Naive thymus-derived CD4-positive, alpha-beta T cell (primary cell): ENCODE measurements around the gene KRTAP3-3. TPM values are rescaled to one million over a fixed set of nuclear protein-coding genes. Genes with fewer than 3 reads are reported as not detected.

Experiments used
- ATAC-seq: fragments of 150-1000 bp; cut with Tn5 transposase; 2 replicates; pipeline ENCODE4 v1.10.0; 2021; ENCODE audit warnings: mild to moderate bottlenecking, moderate library complexity
- CTCF ChIA-PET: fragments of 350-600 bp; sonication (Branson Sonifier 250); formaldehyde crosslinking; loops from one replicate; lab custom pipeline; 2021; ENCODE audit warnings: antibody characterized with exemption; lab: Charles Lee
- POLR2A ChIA-PET: fragments of 350-600 bp; sonication (Branson Sonifier 250); formaldehyde crosslinking; loops from one replicate; lab custom pipeline; 2021; ENCODE audit warnings: antibody characterized with exemption, inconsistent platforms; lab: Charles Lee
- DNase-seq, 9 donors: peaks; one replicate each; pipeline versions ENCODE4 v3.0.0 to v3.0.0-alpha.2; 2020 to 2022; ENCODE audit warnings: mixed read lengths in 1 of 9
- H3K27ac ChIP-seq: one replicate; pipeline ENCODE4 v1.7.0; 2013; ENCODE audit warnings: mild to moderate bottlenecking, low read depth, low read length, moderate library complexity
- H3K27me3 ChIP-seq, 2 donors: one replicate each; pipeline ENCODE4 v1.7.0; 2013; ENCODE audit warnings: low read length in 2 of 2, mild to moderate bottlenecking in 2 of 2, moderate library complexity in 2 of 2; ENCODE audit not compliant: control insufficient read depth in 2 of 2, insufficient read depth in 2 of 2
- H3K36me3 ChIP-seq, 3 experiments: 1 replicate in 2 of 3; 2 replicates in 1 of 3; pipeline ENCODE4 v1.7.0; 2013; ENCODE audit warnings: low read length in 3 of 3, mild to moderate bottlenecking in 3 of 3, moderate library complexity in 1 of 3; ENCODE audit not compliant: insufficient read depth in 3 of 3, control insufficient read depth in 2 of 3
- H3K4me1 ChIP-seq, 2 donors: one replicate each; pipeline ENCODE4 v1.7.0; 2013; ENCODE audit warnings: low read length in 2 of 2, mild to moderate bottlenecking in 2 of 2, moderate library complexity in 1 of 2; ENCODE audit not compliant: control insufficient read depth in 2 of 2, insufficient read depth in 2 of 2
- H3K4me3 ChIP-seq: 2 replicates; pipeline ENCODE4 v1.7.0; 2013; ENCODE audit warnings: mild to moderate bottlenecking, low read length
- H3K9me3 ChIP-seq, 3 experiments: 1 replicate in 2 of 3; 2 replicates in 1 of 3; pipeline ENCODE4 v1.7.0; 2013; ENCODE audit warnings: low read length in 3 of 3; ENCODE audit not compliant: control insufficient read depth in 2 of 3
- H3K27ac Mint-ChIP-seq, 9 donors: one replicate each; pipeline ENCODE4 v1.8.0; 2020 to 2022; ENCODE audit warnings: mixed read lengths in 9 of 9, mild to moderate bottlenecking in 8 of 9, moderate library complexity in 5 of 9, inconsistent platforms in 2 of 9
- H3K27me3 Mint-ChIP-seq, 5 donors: one replicate each; pipeline ENCODE4 v1.8.0; 2021 to 2022; ENCODE audit warnings: mixed read lengths in 5 of 5, mild to moderate bottlenecking in 1 of 5
- H3K36me3 Mint-ChIP-seq, 5 donors: one replicate each; pipeline ENCODE4 v1.8.0; 2020 to 2022; ENCODE audit warnings: mixed read lengths in 5 of 5, mild to moderate bottlenecking in 3 of 5, inconsistent platforms in 1 of 5
- H3K4me1 Mint-ChIP-seq, 7 donors: one replicate each; pipeline ENCODE4 v1.8.0; 2020 to 2022; ENCODE audit warnings: mixed read lengths in 7 of 7, mild to moderate bottlenecking in 3 of 7, inconsistent platforms in 1 of 7
- H3K4me3 Mint-ChIP-seq, 10 donors: one replicate each; pipeline ENCODE4 v1.8.0; 2020 to 2022; ENCODE audit warnings: mild to moderate bottlenecking in 10 of 10, mixed read lengths in 10 of 10, moderate library complexity in 6 of 10, inconsistent platforms in 2 of 10
- H3K9me3 Mint-ChIP-seq, 11 donors: one replicate each; pipeline ENCODE4 v1.8.0; 2020 to 2022; ENCODE audit warnings: mixed read lengths in 11 of 11, mild to moderate bottlenecking in 4 of 11, inconsistent platforms in 1 of 11, moderate library complexity in 1 of 11
- intact Hi-C, 2 donors: fragments of 100-400 bp; cut with micrococcal nuclease; formaldehyde crosslinking; loops; one replicate each; pipeline ENCODE4 v1.15.1; 2023
- polyA plus RNA-seq, 2 donors: library from polyadenylated mRNA; unstranded; fragments of 300-500 nt; fragmentation: Illumina TruSeq; gene quantifications; one replicate each; pipeline ENCODE4 v1.2.3, GENCODE V29; 2021
- total RNA-seq, 6 experiments: library from RNA in 5 of 6; stranded (reverse) in 5 of 6; gene quantifications; 1 replicate in 5 of 6; 2 replicates in 1 of 6; pipeline ENCODE4 v1.2.3 and lab custom pipeline; 2021 to 2026

The KRTAP3-3 gene
- total and polyA plus RNA-seq, 7 experiments from 2014 or later: not detected

DNA sequence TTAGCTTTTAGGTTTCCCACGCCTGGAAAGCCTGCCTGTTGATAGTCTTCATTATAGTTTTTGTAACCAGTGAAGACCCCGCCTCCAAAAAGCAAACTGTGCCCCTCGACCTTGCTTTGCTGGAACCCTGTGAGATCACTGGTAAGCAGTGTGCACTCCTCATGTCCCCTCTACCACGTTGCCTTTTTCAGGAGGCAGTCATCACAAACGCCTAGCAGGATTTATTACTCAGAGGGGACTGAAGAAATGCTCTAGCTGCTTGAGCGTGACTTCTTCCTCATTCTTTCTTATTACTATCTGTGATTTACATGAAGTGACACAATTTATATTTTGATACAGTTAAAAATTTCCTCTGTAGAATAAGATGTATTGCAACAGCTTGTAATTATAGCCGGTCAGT lies 21.5 kb upstream of the KRTAP3-3 start:
- DNase-seq: no peak
- no peaks in the 10 kb centered on the region for H3K9me3 ChIP-seq
- ChIA-PET CTCF (no interaction called here), POLR2A (no interaction called here)
- H3K36me3 ChIP-seq: no peaks in the 10 kb centered on the region
- no peak for ATAC-seq
- no peaks in the 10 kb centered on the region for H3K4me1 Mint-ChIP-seq
- H3K4me3 ChIP-seq: no peak overlapping the region
- H3K4me3 Mint-ChIP-seq: no peak overlapping the region
- no peaks in the 10 kb centered on the region for H3K4me1 ChIP-seq
- H3K27ac ChIP-seq: no peak overlapping the region
- no peaks in the 10 kb centered on the region for H3K36me3 Mint-ChIP-seq
- intact Hi-C loops: no loop called here
- no peak overlapping the region for H3K27ac Mint-ChIP-seq
- H3K27me3 ChIP-seq: no peaks in the 10 kb centered on the region
- H3K9me3 Mint-ChIP-seq: no peaks in the 10 kb centered on the region
- peaks cover 0 to 6% (median 3%) of the 10 kb centered on the region in 5 donors for H3K27me3 Mint-ChIP-seq

- H3K36me3 Mint-ChIP-seq: no peaks in the 10 kb centered on the region
- H3K4me1 Mint-ChIP-seq: no peaks in the 10 kb centered on the region
These were observed 19.6 kb upstream of the KRTAP3-3 start for GRCh38 chr17:41013606-41014005.

GRCh38 chr17:41013181-41013580 lies 19.2 kb upstream of the KRTAP3-3 start:
- no peak for DNase-seq
- H3K4me3 ChIP-seq: no peak overlapping the region
- intact Hi-C loops: no loop called here
- H3K27ac ChIP-seq: no peak overlapping the region
- no peaks in the 10 kb centered on the region for H3K9me3 ChIP-seq
- peaks cover 0 to 6% (median 3%) of the 10 kb centered on the region in 5 donors for H3K27me3 Mint-ChIP-seq
- no peaks in the 10 kb centered on the region for H3K36me3 Mint-ChIP-seq
- no peak overlapping the region for H3K4me3 Mint-ChIP-seq
- POLR2A ChIA-PET: no interaction called here
- no peaks in the 10 kb centered on the region for H3K27me3 ChIP-seq
- no peak for ATAC-seq
- H3K27ac Mint-ChIP-seq: no peak overlapping the region
- no peaks in the 10 kb centered on the region for H3K36me3 ChIP-seq
- no peaks in the 10 kb centered on the region for H3K9me3 Mint-ChIP-seq
- H3K4me1 Mint-ChIP-seq: no peaks in the 10 kb centered on the region
- H3K4me1 ChIP-seq: no peaks in the 10 kb centered on the region
- CTCF ChIA-PET: interaction anchor here (0.7 kb wide), 1 partner anchor 102 kb away, joined by 3 read pairs; no protein-coding TSS in a partner anchor

More at GRCh38 chr17:41013606-41014005, 19.6 kb upstream of the KRTAP3-3 start:
- no peak overlapping the region for H3K4me3 Mint-ChIP-seq
- Histone ChIP-seq H3K27me3 (no peaks in the 10 kb centered on the region), H3K36me3 (no peaks in the 10 kb centered on the region), H3K4me3 (no peak overlapping the region), H3K4me1 (no peaks in the 10 kb centered on the region), H3K9me3 (no peaks in the 10 kb centered on the region), H3K27ac (no peak overlapping the region)
- H3K9me3 Mint-ChIP-seq: no peaks in the 10 kb centered on the region
- ATAC-seq (no peak), DNase-seq (no peak)
- ChIA-PET CTCF (interaction anchor here (0.7 kb wide), 2 partner anchors 13 to 103 kb away, joined by 3 read pairs; no protein-coding TSS in a partner anchor), POLR2A (no interaction called here)
- no peak overlapping the region for H3K27ac Mint-ChIP-seq
- intact Hi-C loops: no loop called here
- H3K27me3 Mint-ChIP-seq: peaks cover 0 to 6% (median 3%) of the 10 kb centered on the region in 5 donors

DNA sequence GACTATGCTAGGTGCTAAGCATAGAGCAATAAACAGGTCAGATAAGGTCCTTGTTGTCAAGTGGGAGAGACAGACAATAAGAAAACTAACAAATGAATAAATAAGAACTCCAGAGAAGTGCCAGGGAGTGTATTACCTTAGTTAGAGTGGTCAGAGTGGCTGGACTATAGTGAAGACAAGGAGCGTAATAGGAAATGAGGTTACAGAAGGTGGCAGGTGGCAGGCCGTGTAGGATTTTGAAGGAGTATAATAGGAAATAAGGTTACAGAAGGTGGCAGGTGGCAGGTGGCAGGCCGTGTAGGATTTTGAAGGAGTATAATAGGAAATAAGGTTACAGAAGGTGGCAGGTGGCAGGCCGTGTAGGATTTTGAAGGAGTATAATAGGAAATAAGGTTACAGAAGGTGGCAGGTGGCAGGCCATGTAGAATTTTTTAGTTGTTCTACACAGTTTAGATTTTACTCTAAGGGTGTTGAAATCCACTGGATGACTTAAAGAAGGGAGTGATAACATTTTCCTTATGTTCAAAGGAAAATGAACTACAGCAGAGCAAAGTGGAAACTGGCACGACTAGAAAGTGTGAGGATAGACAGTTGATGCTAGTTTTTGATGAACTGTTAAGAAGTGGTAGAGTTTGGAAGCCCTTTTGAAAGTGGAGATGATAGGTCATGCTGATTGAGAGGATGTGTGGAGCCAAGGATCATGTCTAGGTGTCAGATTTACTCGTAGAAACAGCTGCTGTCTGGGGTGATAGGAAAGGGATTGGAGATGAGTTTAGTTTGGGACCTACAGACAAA lies 18.6 kb upstream of the KRTAP3-3 start:
- Histone ChIP-seq H3K27me3 (no peaks in the 10 kb centered on the region), H3K4me1 (no peaks in the 10 kb centered on the region), H3K9me3 (no peaks in the 10 kb centered on the region), H3K4me3 (no peak overlapping the region), H3K36me3 (no peaks in the 10 kb centered on the region), H3K27ac (no peak overlapping the region)
- no peak for ATAC-seq
- Mint-ChIP-seq H3K9me3 (no peaks in the 10 kb centered on the region), H3K27ac (no peak overlapping the region), H3K4me1 (no peaks in the 10 kb centered on the region), H3K36me3 (no peaks in the 10 kb centered on the region), H3K27me3 (peaks cover 0 to 6% (median 3%) of the 10 kb centered on the region in 5 donors), H3K4me3 (no peak overlapping the region)
- ChIA-PET POLR2A (no interaction called here), CTCF (no interaction called here)
- no peak for DNase-seq
- intact Hi-C loops: no loop called here

DNA sequence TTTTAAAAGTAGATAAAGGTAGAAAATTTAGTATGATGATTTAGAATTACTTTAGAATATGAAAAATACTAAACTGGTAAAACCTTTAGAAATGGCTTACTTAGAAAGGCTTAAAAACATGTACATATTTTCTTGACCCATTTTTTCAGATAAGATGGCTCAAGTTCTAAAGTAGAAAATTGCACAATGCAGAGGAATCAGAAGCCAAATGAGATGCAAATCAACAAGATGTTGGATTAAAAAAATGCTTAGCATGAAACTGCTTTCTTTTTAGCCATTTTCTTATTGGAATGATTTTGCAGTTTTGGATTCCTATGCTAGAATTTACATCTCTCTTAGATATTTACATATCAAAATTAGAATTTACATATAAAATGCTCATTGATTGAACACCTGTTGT lies 16.5 kb upstream of the KRTAP3-3 start:
- Mint-ChIP-seq H3K27ac (no peak overlapping the region), H3K4me1 (no peaks in the 10 kb centered on the region), H3K27me3 (peaks cover 0 to 5% (median 4%) of the 10 kb centered on the region in 5 donors), H3K9me3 (no peaks in the 10 kb centered on the region), H3K36me3 (no peaks in the 10 kb centered on the region), H3K4me3 (no peak overlapping the region)
- DNase-seq (no peak), ATAC-seq (no peak)
- Histone ChIP-seq H3K27ac (no peak overlapping the region), H3K4me1 (no peaks in the 10 kb centered on the region), H3K9me3 (no peaks in the 10 kb centered on the region), H3K4me3 (no peak overlapping the region), H3K27me3 (no peaks in the 10 kb centered on the region), H3K36me3 (no peaks in the 10 kb centered on the region)
- POLR2A ChIA-PET: interaction anchor here (0.6 kb wide), 1 partner anchor 37 kb away, joined by 3 read pairs; no protein-coding TSS in a partner anchor
- CTCF ChIA-PET: no interaction called here
- intact Hi-C loops: no loop called here

GRCh38 chr17:41009936-41010335 lies 16.0 kb upstream of the KRTAP3-3 start:
- no peak overlapping the region for H3K27ac Mint-ChIP-seq
- Histone ChIP-seq H3K4me3 (no peak overlapping the region), H3K27ac (no peak overlapping the region), H3K27me3 (no peaks in the 10 kb centered on the region), H3K36me3 (no peaks in the 10 kb centered on the region), H3K4me1 (no peaks in the 10 kb centered on the region), H3K9me3 (no peaks in the 10 kb centered on the region)
- ATAC-seq: no peak
- H3K36me3 Mint-ChIP-seq: no peaks in the 10 kb centered on the region
- ChIA-PET CTCF (no interaction called here), POLR2A (no interaction called here)
- intact Hi-C loops: no loop called here
- no peak for DNase-seq
- no peak overlapping the region for H3K4me3 Mint-ChIP-seq
- H3K9me3 Mint-ChIP-seq: no peaks in the 10 kb centered on the region
- peaks cover 0 to 5% (median 0%) of the 10 kb centered on the region in 5 donors for H3K27me3 Mint-ChIP-seq
- no peaks in the 10 kb centered on the region for H3K4me1 Mint-ChIP-seq

DNA sequence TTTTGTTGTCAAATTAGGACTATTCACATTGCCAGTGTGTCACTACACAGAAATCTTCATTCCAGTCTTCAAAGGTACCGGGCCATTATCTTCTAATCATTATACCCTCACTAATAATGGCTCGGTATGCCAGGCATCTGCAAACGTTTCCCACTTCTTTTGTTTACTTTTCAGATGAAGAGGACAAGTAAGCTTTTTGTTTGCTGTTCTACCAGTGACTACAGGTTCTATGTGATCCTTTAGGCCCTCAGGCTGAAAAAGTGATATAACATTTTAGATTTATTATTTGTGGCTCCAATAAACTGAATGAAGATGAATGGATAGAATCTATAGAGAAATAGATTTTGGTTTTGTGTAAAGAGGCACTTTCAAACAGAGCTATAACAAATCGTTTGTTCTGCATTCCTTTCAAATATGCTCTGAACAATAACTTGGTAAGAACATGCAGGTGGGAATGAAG lies 15.4 kb upstream of the KRTAP3-3 start:
- Mint-ChIP-seq H3K9me3 (no peaks in the 10 kb centered on the region), H3K4me3 (no peak overlapping the region), H3K27me3 (peaks cover 0 to 6% (median 4%) of the 10 kb centered on the region in 5 donors), H3K27ac (no peak overlapping the region), H3K36me3 (no peaks in the 10 kb centered on the region), H3K4me1 (no peaks in the 10 kb centered on the region)
- Histone ChIP-seq H3K27me3 (no peaks in the 10 kb centered on the region), H3K27ac (no peak overlapping the region), H3K4me3 (no peak overlapping the region), H3K9me3 (no peaks in the 10 kb centered on the region), H3K36me3 (no peaks in the 10 kb centered on the region), H3K4me1 (no peaks in the 10 kb centered on the region)
- ATAC-seq (no peak), DNase-seq (no peak)
- ChIA-PET CTCF (no interaction called here), POLR2A (no interaction called here)
- intact Hi-C loops: no loop called here
